GM12874 (cell line): ENCODE measurements around the gene SERPINE3.

ENCODE experiments used
- CTCF ChIP-seq: IDR thresholded peaks from 2 replicates; pipeline ENCODE4 v1.5.1; 2011; ENCODE audit warnings: low read depth, mild to moderate bottlenecking, control low read depth, low read length, moderate library complexity; ENCODE audit not compliant: insufficient read depth

Gene SERPINE3

DNA sequence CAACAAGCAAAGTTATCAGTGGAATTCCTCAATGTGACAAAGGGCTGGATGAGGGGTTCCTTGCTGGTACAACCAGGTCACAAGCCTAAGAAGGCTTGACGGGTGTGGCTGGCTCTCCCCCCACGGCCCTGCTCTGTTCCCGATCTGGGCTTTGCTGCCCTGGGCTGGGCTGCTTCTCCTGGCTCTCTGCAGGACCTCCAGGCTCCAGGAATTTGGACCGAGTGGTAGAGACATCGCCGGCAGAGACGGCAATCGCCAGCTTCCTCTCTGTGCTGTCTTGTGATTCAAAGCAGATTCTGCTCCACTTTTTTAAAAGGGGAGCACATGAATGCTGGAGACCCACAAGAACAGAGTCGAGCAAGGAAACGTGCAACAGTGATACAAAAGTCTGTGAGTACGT is at the start of gene SERPINE3:
Gene SERPINE3 (plus strand): TSS at position 338 of the 400 bp plus-strand sequence. CDS start 1,401 bp downstream, outside the sequence.
- no peak for TF ChIP-seq CTCF

DNA sequence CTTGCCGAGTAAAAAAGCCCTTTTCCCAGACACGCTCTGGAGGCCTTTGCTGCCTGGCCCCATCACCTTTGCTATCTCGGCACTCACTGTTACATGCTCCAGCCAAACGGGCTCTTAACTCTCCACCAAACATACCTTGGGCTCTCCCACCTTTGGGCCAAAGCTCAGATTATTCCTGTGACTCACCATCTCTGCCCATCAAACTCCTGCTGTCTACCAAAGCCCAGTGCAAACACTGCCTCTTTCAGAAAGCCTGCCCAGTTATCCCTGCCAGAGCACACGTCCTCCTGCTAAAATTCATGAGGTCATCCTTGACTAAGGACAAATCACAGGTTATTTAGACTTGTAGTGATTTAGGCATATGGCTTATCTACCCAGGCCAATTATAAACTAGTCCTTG is 48.1 kb upstream of the SERPINE3 start:
- no peak for TF ChIP-seq CTCF

DNA sequence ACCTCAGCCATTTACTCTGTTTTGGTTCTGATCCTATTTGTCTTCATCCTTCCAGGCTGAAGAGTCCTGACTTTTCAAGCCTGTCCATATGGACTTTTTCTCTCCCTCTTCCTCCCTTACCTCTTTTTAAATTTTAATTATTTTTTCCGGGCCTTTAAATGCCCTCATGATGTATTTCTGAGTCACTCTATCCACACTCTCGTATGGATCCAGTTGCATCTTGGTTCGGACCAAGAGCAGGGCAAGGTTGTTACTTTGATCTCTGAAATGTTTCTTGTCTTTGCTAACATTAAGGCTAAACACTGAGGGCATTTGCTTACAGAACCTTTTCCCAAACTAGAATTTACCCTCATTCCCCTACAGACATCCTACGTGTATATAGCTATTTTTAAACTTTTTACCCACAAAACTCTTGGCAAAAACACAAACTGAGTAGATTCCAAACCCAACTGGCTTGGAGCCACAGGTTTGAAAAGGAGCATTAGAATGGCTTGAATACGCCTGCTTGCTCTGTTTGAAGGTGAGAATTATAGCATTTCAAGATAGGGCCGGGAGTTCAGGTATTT is 47.4 kb upstream of the SERPINE3 start:
- TF ChIP-seq CTCF = no peak

GRCh38 chr13:51297556-51297955 is 41.9 kb upstream of the SERPINE3 start:
- no peak for TF ChIP-seq CTCF

GRCh38 chr13:51298812-51299211 is 40.7 kb upstream of the SERPINE3 start:
- no peak for TF ChIP-seq CTCF

DNA sequence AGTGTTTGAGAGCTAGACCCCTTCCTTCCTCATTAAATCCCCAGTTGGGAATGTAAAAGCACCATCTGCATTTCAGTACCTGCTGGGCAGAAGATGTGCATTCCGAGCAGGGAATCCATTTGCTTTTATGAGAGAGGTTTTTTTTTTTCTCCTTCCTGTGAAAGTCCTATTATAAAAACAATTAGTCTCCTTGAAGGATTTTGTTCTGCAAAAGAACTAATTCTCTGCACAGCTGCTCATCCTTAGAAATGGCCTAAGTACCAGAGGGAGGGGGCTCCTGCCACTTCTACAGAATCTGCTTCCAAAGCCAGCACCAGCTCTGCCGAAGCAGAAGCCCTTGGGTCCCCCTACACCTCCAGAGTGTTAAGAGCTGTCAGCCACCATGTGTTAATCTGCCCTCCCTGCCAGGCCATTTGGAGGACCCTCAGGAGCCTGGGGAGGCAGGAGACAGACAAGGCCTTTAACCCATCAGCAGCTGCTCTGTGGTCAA is 36.4 kb upstream of the SERPINE3 start:
- no peak for TF ChIP-seq CTCF

- no peak for TF ChIP-seq CTCF
Measured at GRCh38 chr13:51303882-51304281, 35.6 kb upstream of the SERPINE3 start.
